Uterus (tissue), 4 donors: ENCODE measurements around the gene TOX3. TPM values are rescaled to one million over a fixed set of nuclear protein-coding genes. Genes with fewer than 3 reads are reported as not detected.

Experiments used
- DNase-seq, 2 donors: peaks; one replicate each; pipeline ENCODE4 v3.0.0-alpha.2; 2019 to 2020
- H3K27ac ChIP-seq, 2 donors: fragments of 200-600 bp; sonication (generic); 1 replicate in 1 of 2; 2 replicates in 1 of 2; pipeline ENCODE4 v1.5.1; 2016 to 2018
- H3K27me3 ChIP-seq, 2 donors: fragments of 200-600 bp; sonication (generic); one replicate each; pipeline ENCODE4 v1.5.1; 2018 to 2019; ENCODE audit warnings: control low read depth in 1 of 2
- H3K36me3 ChIP-seq, 2 donors: fragments of 200-600 bp; sonication (generic); one replicate each; pipeline ENCODE4 v1.5.1; 2019; ENCODE audit warnings: control low read depth in 1 of 2
- H3K4me1 ChIP-seq, 2 donors: fragments of 200-600 bp; sonication (generic); one replicate each; pipeline ENCODE4 v1.5.1; 2018 to 2019; ENCODE audit warnings: control low read depth in 1 of 2
- H3K4me3 ChIP-seq, 2 donors: fragments of 200-600 bp; sonication (generic); 1 replicate in 1 of 2; 2 replicates in 1 of 2; pipeline ENCODE4 v1.5.1; 2018 to 2019; ENCODE audit warnings: mild to moderate bottlenecking in 1 of 2
- H3K9me3 ChIP-seq, 2 donors: fragments of 200-600 bp; sonication (generic); one replicate each; pipeline ENCODE4 v1.5.1; 2019; ENCODE audit warnings: control low read depth in 1 of 2
- CTCF ChIP-seq, 4 experiments: fragments of 200-600 bp in 2 of 4; fragments of 450-650 bp in 2 of 4; sonication (generic) in 2 of 4; IDR thresholded peaks; one replicate each; pipeline ENCODE4 v1.5.1; 2016 to 2019; ENCODE audit warnings: antibody characterized with exemption in 4 of 4, mild to moderate bottlenecking in 2 of 4, moderate library complexity in 1 of 4
- POLR2A ChIP-seq, 2 donors: fragments of 450-650 bp; IDR thresholded peaks; one replicate each; pipeline ENCODE4 v1.6.1; 2016; ENCODE audit warnings: antibody characterized with exemption in 2 of 2, mild to moderate bottlenecking in 1 of 2, moderate library complexity in 1 of 2
- intact Hi-C: fragments of 100-400 bp; cut with DNase I; formaldehyde crosslinking; loops from one replicate; pipeline ENCODE4 v1.15.1; 2023; ENCODE audit warnings: low total_unique reads
- total RNA-seq, 4 donors: library from RNA; depleted of rRNA in 3 of 4; stranded (reverse); fragments of >200 nt in 3 of 4; gene quantifications; one replicate each; pipeline versions ENCODE4 v1.1.0 to v1.2.4, GENCODE V29; 2014 to 2023
- donor health status: DM: yes; HTN: yes; CAD: no.

TOX3 gene
- total RNA-seq, 4 donors from 2014 or later = 0.55 to 1.2 TPM; not detected in 2

- intact Hi-C loops = no loop called here
- no peaks in the 10 kb centered on the region for H3K4me1 ChIP-seq
- no peak for DNase-seq
Observed at GRCh38 chr16:52521570-52521969, 25.4 kb downstream of the TOX3 start.

DNA sequence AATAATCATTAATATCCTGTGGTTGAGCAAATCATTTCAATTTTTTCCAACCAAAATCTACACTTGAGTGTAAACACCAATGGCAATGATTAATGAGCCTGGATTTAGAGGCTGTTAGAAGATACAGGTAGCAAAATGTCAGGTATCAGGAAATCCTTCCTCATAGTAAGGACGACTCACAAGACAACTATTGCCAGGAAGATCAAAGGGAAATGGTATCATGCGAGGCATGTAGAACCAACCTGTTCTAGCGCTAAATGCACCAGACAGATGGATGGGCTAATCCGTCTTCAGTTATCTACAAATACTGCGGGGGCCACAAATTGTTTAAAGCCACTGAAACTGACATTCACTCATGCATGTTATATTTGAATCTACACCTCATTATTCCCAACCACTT is 28.1 kb downstream of the TOX3 start:
- H3K27me3 ChIP-seq = no peaks in the 10 kb centered on the region
- intact Hi-C loops = no loop called here
- no peaks in the 10 kb centered on the region for H3K9me3 ChIP-seq
- no peaks in the 10 kb centered on the region for H3K4me1 ChIP-seq
- DNase-seq = no peak
- TF ChIP-seq POLR2A (IDR thresholded peaks at IDR 0.05) (no peak), CTCF (IDR thresholded peaks at IDR 0.05) (no peak)
- H3K27ac ChIP-seq = no peak overlapping the region
- H3K36me3 ChIP-seq = no peaks in the 10 kb centered on the region
- H3K4me3 ChIP-seq = no peak overlapping the region

More at GRCh38 chr16:52521570-52521969, 25.4 kb downstream of the TOX3 start:
- Histone ChIP-seq H3K27ac (no peak overlapping the region), H3K27me3 (no peaks in the 10 kb centered on the region), H3K9me3 (no peaks in the 10 kb centered on the region), H3K4me3 (no peak overlapping the region), H3K36me3 (no peaks in the 10 kb centered on the region)
- TF ChIP-seq CTCF (IDR thresholded peaks at IDR 0.05) (no peak), POLR2A (IDR thresholded peaks at IDR 0.05) (no peak)

DNA sequence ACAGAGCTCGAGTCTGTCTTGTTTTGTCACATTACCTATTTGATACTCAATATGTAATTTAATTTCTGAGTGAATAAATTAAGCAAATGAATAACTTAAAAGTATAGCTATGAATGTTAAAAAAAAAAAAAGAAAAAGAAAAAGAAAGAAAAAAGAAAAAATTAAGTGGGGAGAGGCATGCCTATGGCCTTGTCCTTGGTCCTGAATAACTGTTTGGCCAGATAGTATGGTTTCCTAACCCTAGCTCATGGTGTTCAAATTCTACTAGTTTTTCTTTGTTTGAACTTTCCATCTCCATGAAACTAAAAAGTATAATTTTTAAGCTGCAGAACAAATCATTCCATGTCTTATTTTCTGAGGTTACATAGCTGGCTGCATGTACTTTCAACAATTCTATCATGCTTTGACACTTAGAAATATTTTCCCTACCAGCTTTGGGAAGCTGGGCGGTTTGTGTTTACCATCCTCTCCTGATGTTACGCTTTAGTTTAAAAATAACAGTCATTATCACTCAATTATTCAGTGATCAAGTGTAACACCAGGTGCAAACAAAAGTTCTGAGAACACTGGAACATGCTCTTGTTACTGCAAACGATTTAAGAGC is 31.8 kb downstream of the TOX3 start:
- no peak for DNase-seq
- no peak for TF ChIP-seq CTCF (IDR thresholded peaks at IDR 0.05)
- TF ChIP-seq POLR2A (IDR thresholded peaks at IDR 0.05) = no peak
- no peaks in the 10 kb centered on the region for H3K27me3 ChIP-seq
- no peaks in the 10 kb centered on the region for H3K9me3 ChIP-seq
- no peaks in the 10 kb centered on the region for H3K4me1 ChIP-seq
- intact Hi-C loops = no loop called here
- H3K36me3 ChIP-seq = no peaks in the 10 kb centered on the region
- no peak overlapping the region for H3K4me3 ChIP-seq
- H3K27ac ChIP-seq = no peak overlapping the region

DNA sequence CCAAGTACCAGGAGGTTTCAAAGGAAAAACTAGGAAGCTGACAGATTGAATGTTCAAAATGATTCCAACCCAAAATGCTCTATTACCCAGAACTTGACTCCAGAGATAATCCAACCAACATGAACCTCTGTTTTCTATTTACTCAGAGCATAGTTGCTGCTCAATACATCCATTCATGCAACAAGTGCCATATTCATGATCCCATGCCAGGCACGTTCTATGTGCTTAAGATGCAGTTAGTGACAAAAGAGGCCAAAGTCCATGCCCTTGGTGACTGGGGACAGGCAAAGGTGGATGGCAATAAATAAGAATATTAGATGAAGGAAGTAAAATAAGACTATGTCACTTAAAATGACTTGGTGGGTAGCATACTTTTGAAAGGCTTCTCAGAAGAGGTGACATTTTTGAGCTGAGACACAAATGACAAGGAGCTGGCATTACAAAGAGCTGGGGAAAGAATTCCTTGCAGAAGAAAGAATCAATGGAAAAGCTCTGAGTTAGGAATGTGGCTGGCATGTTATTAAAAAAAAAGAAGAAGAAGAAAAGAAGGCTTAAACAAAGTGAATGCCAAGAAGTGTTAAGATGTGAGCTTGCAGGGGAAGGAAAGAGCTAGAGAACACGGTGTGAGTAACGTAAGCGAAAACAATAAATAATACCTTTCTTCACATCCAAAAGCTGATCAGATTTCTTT is 34.5 kb downstream of the TOX3 start:
- H3K4me3 ChIP-seq = no peak overlapping the region
- H3K4me1 ChIP-seq = no peaks in the 10 kb centered on the region
- no peak for DNase-seq
- no peaks in the 10 kb centered on the region for H3K36me3 ChIP-seq
- TF ChIP-seq POLR2A (IDR thresholded peaks at IDR 0.05) = no peak
- no peak for TF ChIP-seq CTCF (IDR thresholded peaks at IDR 0.05)
- H3K27me3 ChIP-seq = no peaks in the 10 kb centered on the region
- H3K9me3 ChIP-seq = no peaks in the 10 kb centered on the region
- no peak overlapping the region for H3K27ac ChIP-seq
- intact Hi-C loops = no loop called here

GRCh38 chr16:52501746-52502145 is 45.2 kb downstream of the TOX3 start:
- Histone ChIP-seq H3K4me3 (no peak overlapping the region), H3K27me3 (no peaks in the 10 kb centered on the region)
- intact Hi-C loops = no loop called here

More at GRCh38 chr16:52501746-52502145, 45.2 kb downstream of the TOX3 start:
- no peaks in the 10 kb centered on the region for H3K36me3 ChIP-seq
- H3K9me3 ChIP-seq = no peaks in the 10 kb centered on the region
- no peaks in the 10 kb centered on the region for H3K4me1 ChIP-seq
- no peak for DNase-seq
- TF ChIP-seq CTCF (IDR thresholded peaks at IDR 0.05) = no peak
- TF ChIP-seq POLR2A (IDR thresholded peaks at IDR 0.05) = no peak
- no peak overlapping the region for H3K27ac ChIP-seq
